Activated CD8-positive, alpha-beta memory T cell treated with anti-CD3 and anti-CD28 coated beads for 1 hour (primary cell): ENCODE measurements around the gene ANKRD18B.
"Not testable (repeated sequence)": the region's sequence is repeated elsewhere in the genome, so short reads cannot be mapped to it uniquely, and the experiment has no call there.

Experiments
- DNase-seq, 2 donors: peaks; one replicate each; pipeline ENCODE4 v3.0.0-alpha.2; 2020; ENCODE audit warnings: low read depth in 1 of 2; ENCODE audit errors: extremely low read depth in 1 of 2

Gene ANKRD18B

DNA sequence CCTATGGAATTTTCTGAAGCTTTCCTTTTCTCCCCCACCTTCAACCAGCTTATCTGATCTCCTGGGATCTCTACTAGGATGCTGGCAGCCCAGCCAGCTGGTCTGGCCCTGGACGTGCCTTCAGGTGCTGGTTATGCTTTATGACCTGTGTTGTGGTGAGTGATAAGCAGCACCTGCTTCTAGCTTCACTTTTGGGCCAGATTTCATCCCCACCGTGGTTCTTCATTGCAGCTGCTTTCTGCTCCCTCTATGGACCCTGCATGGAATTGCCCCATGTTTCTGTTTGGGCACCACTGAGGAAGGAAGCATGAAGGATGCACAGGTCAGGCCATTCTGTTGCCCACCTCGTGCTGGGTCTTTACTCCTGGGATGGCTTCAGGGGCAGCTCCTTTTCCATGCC lies 80.2 kb downstream of the ANKRD18B start:
- not testable (repeated sequence) for DNase-seq

DNA sequence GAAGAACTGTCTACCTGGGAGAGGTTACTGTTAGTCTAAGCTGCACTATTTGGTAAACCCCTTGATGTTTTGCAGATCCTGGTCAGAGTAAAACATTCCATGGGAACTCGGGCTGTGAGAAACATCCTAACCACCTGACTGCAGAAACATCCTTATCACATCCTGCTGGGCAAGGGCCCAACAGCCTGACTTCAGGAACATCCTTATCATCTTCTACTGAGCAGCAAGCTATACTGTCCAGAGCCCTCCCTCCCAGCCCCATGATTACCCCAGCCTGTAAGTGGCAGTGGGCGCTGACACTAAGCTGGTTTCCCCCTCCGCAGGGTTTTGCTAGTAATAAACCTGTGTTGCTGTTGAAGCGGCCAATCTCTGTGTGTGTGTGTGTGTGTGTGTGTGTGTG lies 80.9 kb downstream of the ANKRD18B start:
- DNase-seq = not testable (repeated sequence)

DNA sequence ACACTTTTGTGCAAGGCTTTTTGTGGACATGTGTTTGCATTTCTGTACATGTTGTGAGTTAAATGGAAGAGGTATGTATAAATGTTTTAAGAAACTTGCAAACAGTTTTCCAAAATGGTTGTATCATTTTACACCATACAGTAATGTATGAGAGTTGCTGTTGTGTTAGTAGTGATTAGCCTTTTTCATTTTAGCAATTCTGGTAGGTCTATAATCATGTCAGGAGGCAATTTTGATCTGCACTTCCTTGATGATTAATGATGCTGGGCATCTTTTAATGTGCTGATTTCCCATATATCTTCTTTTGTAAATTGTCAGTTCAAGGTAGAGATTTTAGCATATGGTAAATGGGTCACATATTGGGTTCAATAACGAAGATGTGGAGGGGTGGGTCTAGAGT lies 87.3 kb downstream of the ANKRD18B start:
- DNase-seq = no peak

DNA sequence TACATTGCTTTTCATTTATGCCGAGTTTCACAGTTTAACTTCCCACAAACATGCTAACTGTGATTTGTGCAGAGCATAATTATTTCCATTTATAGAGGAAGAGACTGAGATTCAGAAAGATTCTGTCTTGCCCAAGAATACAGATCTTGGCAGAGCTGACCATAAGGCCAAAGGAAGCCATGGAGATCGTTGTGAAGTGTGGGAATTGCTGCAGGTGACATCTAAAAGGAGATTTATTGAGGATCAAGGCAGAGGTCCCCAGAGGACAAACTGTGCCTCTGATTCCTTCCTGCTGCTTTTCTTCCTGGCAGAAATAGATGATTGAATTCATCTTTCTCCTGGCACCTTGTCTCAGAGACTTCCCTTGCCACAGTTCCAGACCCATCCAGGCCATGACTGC lies 88.4 kb downstream of the ANKRD18B start:
- DNase-seq = not testable (repeated sequence)

DNA sequence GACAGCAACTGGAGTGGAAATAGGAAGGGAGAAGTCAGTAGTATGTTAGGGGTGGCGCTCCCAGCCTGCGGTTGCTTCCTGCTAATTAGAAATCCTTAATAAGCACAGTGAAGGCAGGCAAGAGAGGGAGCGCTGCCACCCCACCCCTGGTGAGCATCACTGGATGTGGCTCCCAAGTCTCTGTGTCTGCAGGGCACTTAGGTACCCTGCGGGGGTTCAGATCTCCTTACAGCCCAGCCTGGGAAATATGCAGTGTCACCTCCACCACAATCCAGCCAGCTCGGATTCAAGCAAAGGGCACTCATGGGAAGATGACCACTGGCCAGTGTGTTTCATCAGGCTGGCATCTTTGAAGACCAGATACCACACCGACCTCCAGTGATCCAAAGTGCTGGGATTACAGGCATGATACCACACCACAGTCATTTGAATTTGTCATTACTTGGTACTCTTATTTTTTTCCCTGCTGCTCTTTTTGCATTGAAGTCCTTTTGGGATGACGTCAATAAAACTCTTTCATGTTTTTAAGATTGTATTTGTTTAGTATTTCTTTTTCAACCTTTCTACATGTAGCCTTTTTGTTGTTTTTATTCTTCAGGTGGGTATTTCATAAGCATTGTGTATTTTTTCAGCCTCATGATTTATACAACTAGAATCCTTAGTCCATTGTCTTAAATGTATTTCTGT lies 90.1 kb downstream of the ANKRD18B start:
- DNase-seq = no peak

DNA sequence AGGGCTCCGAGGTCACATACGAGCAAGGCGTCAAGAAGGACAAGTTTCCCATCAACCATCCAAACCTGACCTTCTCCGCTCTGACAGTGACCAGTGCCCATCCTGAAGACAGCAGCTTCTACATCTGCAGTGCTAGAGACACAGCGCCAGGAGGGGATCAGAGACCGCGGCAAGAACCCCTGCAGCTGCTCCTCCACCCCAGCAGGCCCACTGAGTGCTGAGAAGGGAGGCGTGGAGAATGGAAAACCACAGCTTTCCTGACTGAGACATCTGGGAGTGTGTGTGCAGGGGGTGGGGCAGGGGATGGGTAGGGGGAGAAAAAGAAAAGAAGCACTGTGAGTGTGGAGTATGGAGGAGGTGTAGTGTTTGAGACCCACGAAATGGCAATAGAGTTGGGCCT lies 94.3 kb downstream of the ANKRD18B start:
- not testable (repeated sequence) for DNase-seq

DNA sequence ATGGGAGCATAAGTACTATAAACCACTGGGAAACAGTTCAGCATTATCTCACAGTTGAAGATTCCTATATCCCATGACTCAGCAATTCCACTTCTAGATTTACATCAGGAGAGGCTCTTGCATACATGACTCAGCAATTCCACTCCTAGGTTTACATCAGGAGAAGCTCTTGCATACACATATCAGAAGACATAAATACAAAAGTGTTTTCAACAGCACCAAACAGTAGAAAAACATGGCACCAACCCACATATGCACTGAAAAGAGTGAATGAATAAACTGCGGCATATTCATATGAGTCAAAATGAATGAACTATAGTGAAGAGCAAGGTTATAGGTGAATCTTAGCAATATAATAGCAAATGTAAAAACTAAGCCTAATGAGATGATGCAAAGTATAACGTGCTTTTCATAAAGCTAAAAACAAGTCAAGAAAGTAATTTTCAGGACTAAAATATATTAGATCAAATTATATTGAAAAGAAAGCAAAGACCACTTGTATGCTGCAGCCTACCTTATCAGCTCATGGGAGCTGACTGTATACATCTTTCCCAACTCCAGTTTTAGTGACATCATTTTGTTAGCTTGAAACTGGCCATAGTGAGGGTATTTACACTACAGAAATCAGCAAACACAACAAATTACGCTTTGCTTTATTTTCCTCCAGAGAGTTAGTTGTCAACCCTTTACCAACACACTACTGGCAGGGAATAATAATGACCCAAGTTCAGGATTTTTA lies 95.8 kb downstream of the ANKRD18B start:
- no peak for DNase-seq

DNA sequence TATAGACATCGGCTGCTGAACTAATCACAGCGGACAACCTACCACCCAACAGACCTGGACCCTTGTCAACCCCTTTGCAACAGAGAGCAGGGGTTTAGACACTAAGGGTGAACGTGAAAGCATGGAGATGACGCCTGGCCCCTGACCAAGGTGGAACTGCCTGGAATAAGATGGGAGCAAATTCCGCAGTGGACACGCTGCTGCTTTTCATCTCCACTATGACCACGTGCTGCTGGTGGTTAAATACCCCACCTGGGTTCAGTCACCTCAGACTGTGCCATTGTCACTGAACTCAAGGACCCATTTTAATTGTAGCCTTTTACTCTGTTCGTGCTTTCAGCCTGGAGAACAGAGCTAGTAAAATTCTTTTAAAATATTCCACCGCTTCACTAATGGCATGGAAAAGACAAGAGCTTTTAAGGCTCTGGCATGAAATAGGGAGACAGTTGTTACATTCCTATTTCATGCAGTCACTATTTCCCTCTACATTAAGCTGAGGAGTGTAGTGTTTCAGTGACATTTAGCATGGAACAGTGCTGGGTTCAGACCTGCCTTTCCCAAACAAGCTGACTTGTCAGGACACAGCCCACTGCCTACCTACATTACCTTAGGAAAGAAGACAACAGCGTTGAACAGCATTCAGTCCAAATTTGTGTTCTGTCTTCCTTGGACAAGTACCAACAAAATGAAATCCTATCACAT lies 96.8 kb downstream of the ANKRD18B start:
- no peak for DNase-seq
